ENCODE data around the gene SIGLEC1. TPM values are rescaled to one million over a fixed set of nuclear protein-coding genes. Genes with fewer than 3 reads are reported as not detected.

The SIGLEC1 gene
- total and polyA plus RNA-seq, 2 of the 8 experiments (the other 6 are each of a cell fraction or from before 2014, with no cell fraction given) = 0.02 TPM; not detected in 1

DNA sequence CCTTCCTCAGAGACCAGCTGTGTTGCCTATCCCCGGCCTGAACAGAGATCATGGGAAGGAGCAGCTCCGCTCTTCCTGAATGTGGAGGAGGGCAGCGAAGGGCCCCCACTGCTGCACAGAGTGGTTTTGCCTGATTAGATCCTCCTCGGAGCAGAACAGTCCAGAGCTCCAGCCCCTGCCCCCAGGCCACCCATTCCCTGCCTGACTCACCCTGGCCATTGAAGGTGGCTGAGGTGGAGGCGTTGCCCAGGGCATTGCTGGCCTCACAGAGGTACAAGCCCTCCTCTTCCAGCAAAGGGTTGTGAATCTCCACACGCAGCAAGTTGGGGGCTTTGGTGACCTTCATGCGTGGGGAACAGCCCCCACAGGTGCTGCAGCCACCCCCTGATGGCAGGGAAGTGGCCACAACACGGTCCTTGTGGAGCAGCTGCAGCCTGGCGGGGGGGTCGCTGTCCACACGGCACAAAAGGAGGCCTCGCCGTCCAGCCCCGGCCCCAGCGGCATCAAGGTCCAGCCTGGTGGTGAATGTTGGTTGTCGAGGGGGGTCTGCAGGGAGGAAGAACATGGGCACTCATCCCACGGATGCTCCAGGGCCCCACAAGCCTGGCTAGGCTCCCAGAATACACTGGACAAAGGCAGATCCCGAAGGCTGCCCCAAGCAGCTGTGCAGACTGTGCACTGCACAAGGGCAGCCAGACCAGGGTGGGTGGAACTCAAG lies 14.7 kb downstream of the SIGLEC1 start:
- Histone ChIP-seq H3K56ac (replicated peaks; ENCODE audit: insufficient read length, low read depth, low read length) (no peak overlapping the region), H2AFZ (ENCODE audit: low read length) (no peak overlapping the region), H3K9me3 (ENCODE audit: insufficient read depth in 2 of 2, low read depth in 1 of 2, low read length in 1 of 2) (peaks cover 4 to 6% of the 10 kb centered on the region in 2 experiments; a peak in 2 of 4 replicates), H3K18ac (ENCODE audit: extremely low read depth, low read length) (no peak overlapping the region), H3K79me1 (ENCODE audit: low read depth, low read length) (no peaks in the 10 kb centered on the region), H3K36me3 (ENCODE audit: control insufficient read depth in 2 of 4, insufficient read depth in 4 of 4, low read length in 3 of 4) (no peaks in the 10 kb centered on the region), H3K27me3 (replicated peaks in 1 of 4; ENCODE audit: control insufficient read depth in 3 of 4, extremely low read depth in 1 of 4, insufficient read depth in 3 of 4, low read length in 3 of 4) (no peaks in the 10 kb centered on the region), H3K4ac (replicated peaks; ENCODE audit: insufficient read length, low read depth, low read length) (no peak overlapping the region), H2BK15ac (ENCODE audit: low read length) (no peak overlapping the region), H3K4me1 (replicated peaks in 1 of 4; ENCODE audit: control insufficient read depth in 3 of 4, insufficient read depth in 4 of 4, low read length in 3 of 4) (no peaks in the 10 kb centered on the region), H4K91ac (replicated peaks; ENCODE audit: insufficient read length, low read length) (no peak overlapping the region), H2BK5ac (ENCODE audit: low read depth, low read length) (no peak overlapping the region; the same call in 1 of the 2 replicates), H3K4me2 (ENCODE audit: insufficient read depth in 1 of 2, low read depth in 2 of 2, low read length in 2 of 2) (no peak overlapping the region), H3K23me2 (ENCODE audit: low read depth, low read length) (no peaks in the 10 kb centered on the region), H3K79me2 (ENCODE audit: control insufficient read depth in 1 of 2, insufficient read depth in 2 of 2, low read length in 2 of 2) (no peaks in the 10 kb centered on the region), H3K27ac (ENCODE audit: low read depth, low read length) (no peak overlapping the region), H2AK5ac (ENCODE audit: low read depth, low read length) (no peak overlapping the region), H3K9ac (replicated peaks in 1 of 4; ENCODE audit: extremely low read depth in 1 of 4, low read depth in 3 of 4, low read length in 3 of 4) (no peak overlapping the region), H3K23ac (ENCODE audit: insufficient read length) (no peak overlapping the region), H3K4me3 (ENCODE audit: extremely low read depth in 1 of 4, insufficient read depth in 2 of 4, low read depth in 3 of 4, low read length in 4 of 4) (no peak overlapping the region), H3K14ac (ENCODE audit: insufficient read length) (no peak overlapping the region), H4K8ac (ENCODE audit: extremely low read depth, insufficient read depth, low read length) (peak overlapping the region; percentile 4; the same call in 1 of the 2 replicates), H2BK120ac (replicated peaks; ENCODE audit: low read depth, low read length) (no peak overlapping the region), H4K20me1 (replicated peaks in 1 of 2; ENCODE audit: control insufficient read depth in 1 of 2, insufficient read depth in 2 of 2, low read length in 2 of 2) (no peaks in the 10 kb centered on the region), H2BK20ac (ENCODE audit: low read length) (no peak overlapping the region), H4K5ac (ENCODE audit: insufficient read length, low read depth, low read length) (no peak overlapping the region), H2BK12ac (ENCODE audit: low read depth, low read length) (no peak overlapping the region)
- TF ChIP-seq KDM1A (IDR thresholded peaks at IDR 0.05; ENCODE audit: borderline replicate concordance, low read length) (no peak), EZH2 (IDR thresholded peaks at IDR 0.05; ENCODE audit: low read depth, low read length, severe bottlenecking) (no peak), SAP30 (IDR thresholded peaks at IDR 0.05; ENCODE audit: insufficient read depth, insufficient replicate concordance, low read length) (no peak), RXRA (IDR thresholded peaks at IDR 0.05; ENCODE audit: insufficient read depth, low read depth, low read length) (no peak), ASH2L (IDR thresholded peaks at IDR 0.05; ENCODE audit: low read length) (no peak), GABPA (IDR thresholded peaks at IDR 0.05; ENCODE audit: borderline replicate concordance, insufficient read depth, low read length) (no peak)
- no peak for FAIRE-seq
- POLR2A ChIA-PET (ENCODE audit: partially characterized antibody) = interaction anchor here (1.3 to 1.4 kb wide), 2 partner anchors 31 to 48 kb away, joined by 3 read pairs; no protein-coding TSS in a partner anchor
- DNase-seq (ENCODE audit: low read depth in 1 of 2, low spot score in 2 of 2) = no peak
- 93% methylated on average over 18 of the region's 18 CpGs; no CpG with 5 or more reads in 1 of the 2 experiments for WGBS, 2 experiments (ENCODE audit: extremely low coverage in 1 of 2, insufficient coverage in 1 of 2, insufficient read length in 1 of 2, insufficient replicate concordance in 2 of 2, low coverage in 1 of 2, low lambda C conversion rate in 2 of 2, missing lambda C conversion rate in 1 of 2)
- CTCF ChIA-PET (ENCODE audit: partially characterized antibody) = interaction anchor here (0.6 to 45.1 kb wide), 11 partner anchors 3 to 1832 kb away, joined by 3 to 1432 read pairs (median 3); partner anchors contain the start of genes ADAM33 and SIGLEC1

Data from H1 (cell line).